Adrenal gland (tissue), 5 donors: Measurements from ENCODE around the gene JPH2.

Experiments
- POLR2A ChIP-seq, 2 donors: fragments of 450-650 bp; IDR thresholded peaks; one replicate each; pipeline ENCODE4 v1.6.1; 2017; ENCODE audit warnings: antibody characterized with exemption in 2 of 2, mild to moderate bottlenecking in 2 of 2, moderate library complexity in 1 of 2
- TF ChIP-seq, protein P1 (sequence below), 6 experiments: fragments of 450-650 bp in 4 of 6; fragments of 200-600 bp in 2 of 6; sonication (generic) in 1 of 6; IDR thresholded peaks; 1 replicate in 5 of 6; 2 replicates in 1 of 6; pipeline versions ENCODE4 v1.5.1 to v1.8.0; 2016 to 2021; ENCODE audit warnings: antibody characterized with exemption in 6 of 6, mild to moderate bottlenecking in 2 of 6, moderate library complexity in 1 of 6
- donor health status: DM: no; HTN: no; CAD: no.

- TF ChIP-seq, protein P1, sequence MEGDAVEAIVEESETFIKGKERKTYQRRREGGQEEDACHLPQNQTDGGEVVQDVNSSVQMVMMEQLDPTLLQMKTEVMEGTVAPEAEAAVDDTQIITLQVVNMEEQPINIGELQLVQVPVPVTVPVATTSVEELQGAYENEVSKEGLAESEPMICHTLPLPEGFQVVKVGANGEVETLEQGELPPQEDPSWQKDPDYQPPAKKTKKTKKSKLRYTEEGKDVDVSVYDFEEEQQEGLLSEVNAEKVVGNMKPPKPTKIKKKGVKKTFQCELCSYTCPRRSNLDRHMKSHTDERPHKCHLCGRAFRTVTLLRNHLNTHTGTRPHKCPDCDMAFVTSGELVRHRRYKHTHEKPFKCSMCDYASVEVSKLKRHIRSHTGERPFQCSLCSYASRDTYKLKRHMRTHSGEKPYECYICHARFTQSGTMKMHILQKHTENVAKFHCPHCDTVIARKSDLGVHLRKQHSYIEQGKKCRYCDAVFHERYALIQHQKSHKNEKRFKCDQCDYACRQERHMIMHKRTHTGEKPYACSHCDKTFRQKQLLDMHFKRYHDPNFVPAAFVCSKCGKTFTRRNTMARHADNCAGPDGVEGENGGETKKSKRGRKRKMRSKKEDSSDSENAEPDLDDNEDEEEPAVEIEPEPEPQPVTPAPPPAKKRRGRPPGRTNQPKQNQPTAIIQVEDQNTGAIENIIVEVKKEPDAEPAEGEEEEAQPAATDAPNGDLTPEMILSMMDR (IDR thresholded peaks at IDR 0.05) = no peak
- no peak for TF ChIP-seq POLR2A (IDR thresholded peaks at IDR 0.05)
Measured at GRCh38 chr20:44075950-44076232, 111.1 kb downstream of the JPH2 start.
